HG02798 (cell line): ENCODE results near the gene GALNT6.
"Not testable (repeated sequence)": the region's sequence is repeated elsewhere in the genome, so short reads cannot be mapped to it uniquely, and the experiment has no call there.

Experiments
- ATAC-seq: cut with Tn5 transposase; IDR thresholded peaks from one replicate; pipeline ENCODE4 v1.9.1; 2021; ENCODE audit warnings: mild to moderate bottlenecking; ENCODE audit not compliant: unreplicated experiment, poor library complexity

Gene GALNT6

GRCh38 chr12:51328587-51328986 lies 62.6 kb downstream of the GALNT6 start:
- ATAC-seq: no peak

GRCh38 chr12:51326698-51327439 lies 64.3 kb downstream of the GALNT6 start:
- ATAC-seq: peak; percentile 53

- ATAC-seq: no peak
Observed at GRCh38 chr12:51324953-51325352, 66.3 kb downstream of the GALNT6 start.

- ATAC-seq: peak; percentile 58
Observed at GRCh38 chr12:51323966-51324895, 67.0 kb downstream of the GALNT6 start, which contains the start of gene BIN2. BIN2 (minus strand) TSS chr12:51324174; CDS start chr12:51324102, 72 bp downstream.

- no peak for ATAC-seq
Observed at GRCh38 chr12:51323317-51323960, 67.8 kb downstream of the GALNT6 start.

GRCh38 chr12:51322452-51322851 lies 68.8 kb downstream of the GALNT6 start:
- ATAC-seq: no peak

- no peak for ATAC-seq
Observed at GRCh38 chr12:51321882-51322281, 69.3 kb downstream of the GALNT6 start.

GRCh38 chr12:51320695-51321320 lies 70.4 kb downstream of the GALNT6 start:
- no peak for ATAC-seq

GRCh38 chr12:51320311-51320694 lies 70.9 kb downstream of the GALNT6 start:
- no peak for ATAC-seq

GRCh38 chr12:51318846-51319599 lies 72.2 kb downstream of the GALNT6 start:
- ATAC-seq: no peak

- not testable (repeated sequence) for ATAC-seq
Observed at GRCh38 chr12:51318057-51318806, 73.0 kb downstream of the GALNT6 start.

GRCh38 chr12:51311389-51311788 lies 79.8 kb downstream of the GALNT6 start:
- no peak for ATAC-seq

GRCh38 chr12:51307655-51308593 lies 83.3 kb downstream of the GALNT6 start:
- ATAC-seq: no peak

GRCh38 chr12:51306507-51306906 lies 84.7 kb downstream of the GALNT6 start:
- no peak for ATAC-seq
